CD8-positive, alpha-beta memory T cell (primary cell): ENCODE data around the gene DUSP14. TPM values are rescaled to one million over a fixed set of nuclear protein-coding genes. Genes with fewer than 3 reads are reported as not detected.

Experiments
- CTCF ChIA-PET: fragments of 350-600 bp; sonication (Branson Sonifier 250); formaldehyde crosslinking; loops from one replicate; lab custom pipeline; 2021; ENCODE audit warnings: antibody characterized with exemption; lab: Charles Lee
- POLR2A ChIA-PET: fragments of 350-600 bp; sonication (Branson Sonifier 250); formaldehyde crosslinking; loops from one replicate; lab custom pipeline; 2021; ENCODE audit warnings: antibody characterized with exemption; lab: Charles Lee
- DNase-seq, 5 donors: peaks; one replicate each; pipeline versions ENCODE4 v3.0.0 to v3.0.0-alpha.2; 2020 to 2022; ENCODE audit warnings: mixed read lengths in 1 of 5
- H3K27ac ChIP-seq: one replicate; pipeline ENCODE4 v1.7.0; 2013; ENCODE audit warnings: low read depth, mild to moderate bottlenecking, low read length, moderate library complexity
- H3K27me3 ChIP-seq: 2 replicates; pipeline ENCODE4 v1.7.0; 2013; ENCODE audit warnings: low read length, mild to moderate bottlenecking; ENCODE audit not compliant: insufficient read depth, poor library complexity, severe bottlenecking
- H3K36me3 ChIP-seq: 2 replicates; pipeline ENCODE4 v1.7.0; 2013; ENCODE audit warnings: mild to moderate bottlenecking, low read length, moderate library complexity; ENCODE audit not compliant: insufficient read depth
- H3K4me1 ChIP-seq: 2 replicates; pipeline ENCODE4 v1.7.0; 2013; ENCODE audit warnings: mild to moderate bottlenecking, low read length, moderate library complexity; ENCODE audit not compliant: insufficient read depth
- H3K4me3 ChIP-seq: 2 replicates; pipeline ENCODE4 v1.7.0; 2013; ENCODE audit warnings: mild to moderate bottlenecking, low read length
- H3K9me3 ChIP-seq: 2 replicates; pipeline ENCODE4 v1.7.0; 2013; ENCODE audit warnings: mild to moderate bottlenecking, low read length
- H3K27ac Mint-ChIP-seq, 8 donors: one replicate each; pipeline ENCODE4 v1.8.0; 2020 to 2021; ENCODE audit warnings: mixed read lengths in 8 of 8, mild to moderate bottlenecking in 6 of 8, inconsistent platforms in 3 of 8, moderate library complexity in 3 of 8
- H3K27me3 Mint-ChIP-seq, 2 donors: one replicate each; pipeline ENCODE4 v1.8.0; 2020 to 2021; ENCODE audit warnings: mixed read lengths in 2 of 2, mild to moderate bottlenecking in 1 of 2, moderate library complexity in 1 of 2
- H3K36me3 Mint-ChIP-seq, 3 donors: one replicate each; pipeline ENCODE4 v1.8.0; 2020 to 2021; ENCODE audit warnings: mixed read lengths in 3 of 3, inconsistent platforms in 1 of 3, mild to moderate bottlenecking in 1 of 3
- H3K4me1 Mint-ChIP-seq, 3 donors: one replicate each; pipeline ENCODE4 v1.8.0; 2020 to 2021; ENCODE audit warnings: mixed read lengths in 3 of 3, inconsistent platforms in 1 of 3, mild to moderate bottlenecking in 1 of 3
- H3K4me3 Mint-ChIP-seq, 7 donors: one replicate each; pipeline ENCODE4 v1.8.0; 2020 to 2021; ENCODE audit warnings: mixed read lengths in 7 of 7, mild to moderate bottlenecking in 6 of 7, moderate library complexity in 4 of 7, inconsistent platforms in 2 of 7
- H3K9me3 Mint-ChIP-seq, 5 donors: one replicate each; pipeline ENCODE4 v1.8.0; 2020 to 2022; ENCODE audit warnings: mixed read lengths in 5 of 5, mild to moderate bottlenecking in 3 of 5, moderate library complexity in 2 of 5, inconsistent platforms in 1 of 5
- polyA plus RNA-seq: library from polyadenylated mRNA; unstranded; fragments of 300-500 nt; fragmentation: Illumina TruSeq; gene quantifications from one replicate; pipeline ENCODE4 v1.2.3, GENCODE V29; 2021
- total RNA-seq, 2 experiments: library from RNA; stranded (reverse); gene quantifications; one replicate each; pipeline ENCODE4 v1.2.3, GENCODE V29; 2021

DUSP14 gene
- total and polyA plus RNA-seq, 3 experiments from 2014 or later: 18.7 to 19.0 (median 18.9) TPM

DNA sequence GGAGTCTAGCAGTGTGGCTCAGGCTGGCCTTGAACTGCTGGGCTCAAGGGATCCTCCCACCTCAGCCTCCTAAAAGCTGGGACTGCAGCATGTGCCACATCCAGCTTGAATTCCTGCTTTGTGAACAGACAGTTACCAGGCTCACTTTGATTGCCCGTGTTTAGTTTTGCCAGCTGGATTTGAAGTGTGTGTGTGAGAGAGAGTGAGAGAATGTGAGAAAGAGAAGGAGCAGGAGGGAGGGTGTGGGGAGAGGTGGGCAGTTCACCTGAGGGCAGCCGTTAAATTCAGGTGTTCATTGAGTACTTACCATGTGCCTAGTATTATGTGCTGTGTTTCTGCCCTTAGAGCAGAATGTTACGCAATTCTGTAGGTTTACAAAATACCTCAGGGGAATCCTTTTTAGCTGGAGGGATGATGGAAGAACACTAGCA lies 4.7 kb downstream of the DUSP14 start:
- no peak overlapping the region for H3K4me3 ChIP-seq
- no peak overlapping the region for H3K27ac ChIP-seq
- H3K4me1 Mint-ChIP-seq: peaks cover 13 to 28% (median 20%) of the 10 kb centered on the region in 3 donors
- ChIA-PET CTCF (no interaction called here), POLR2A (interaction anchor here (0.7 kb wide), 1 partner anchor 18 kb away, joined by 3 read pairs; no protein-coding TSS in a partner anchor)
- H3K9me3 ChIP-seq: no peaks in the 10 kb centered on the region
- no peaks in the 10 kb centered on the region for H3K27me3 ChIP-seq
- no peaks in the 10 kb centered on the region for H3K36me3 ChIP-seq
- H3K4me1 ChIP-seq: peaks cover 10% of the 10 kb centered on the region
- no peaks in the 10 kb centered on the region for H3K9me3 Mint-ChIP-seq
- peak overlapping the region in 1 of 8 donors; percentile 55 for H3K27ac Mint-ChIP-seq
- no peak overlapping the region for H3K4me3 Mint-ChIP-seq
- H3K36me3 Mint-ChIP-seq: peaks cover 0 to 4% (median 0%) of the 10 kb centered on the region in 3 donors
- no peaks in the 10 kb centered on the region for H3K27me3 Mint-ChIP-seq
- DNase-seq: no peak

DNA sequence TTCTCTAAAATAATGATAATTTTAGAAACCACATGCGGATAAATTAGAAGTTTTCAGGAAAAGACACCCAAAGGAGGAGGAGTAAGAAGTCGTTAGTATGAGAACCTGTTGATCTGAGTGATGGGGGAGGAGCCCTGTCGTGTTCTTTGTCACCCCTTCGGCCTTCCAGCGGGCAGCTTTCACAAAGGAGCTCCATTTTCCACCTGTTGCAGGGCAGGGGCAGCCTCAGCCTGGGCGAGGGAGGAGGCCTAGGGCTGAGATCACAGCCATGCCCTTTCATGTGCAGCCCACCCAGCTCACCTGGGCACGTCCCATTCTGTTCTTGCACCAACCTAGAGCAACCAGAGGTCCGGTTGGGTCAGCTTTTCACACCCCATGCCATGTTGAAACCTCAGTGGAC lies 5.3 kb downstream of the DUSP14 start:
- peaks cover 0 to 3% (median 0%) of the 10 kb centered on the region in 3 donors for H3K36me3 Mint-ChIP-seq
- H3K4me1 Mint-ChIP-seq: peaks cover 13 to 28% (median 20%) of the 10 kb centered on the region in 3 donors
- CTCF ChIA-PET: no interaction called here
- POLR2A ChIA-PET: no interaction called here
- no peak overlapping the region for H3K27ac Mint-ChIP-seq
- H3K4me1 ChIP-seq: peaks cover 10% of the 10 kb centered on the region
- no peaks in the 10 kb centered on the region for H3K9me3 Mint-ChIP-seq
- no peak for DNase-seq
- H3K36me3 ChIP-seq: no peaks in the 10 kb centered on the region
- H3K27ac ChIP-seq: no peak overlapping the region
- no peaks in the 10 kb centered on the region for H3K9me3 ChIP-seq
- H3K4me3 ChIP-seq: no peak overlapping the region
- H3K27me3 ChIP-seq: no peaks in the 10 kb centered on the region
- no peaks in the 10 kb centered on the region for H3K27me3 Mint-ChIP-seq
- H3K4me3 Mint-ChIP-seq: no peak overlapping the region

DNA sequence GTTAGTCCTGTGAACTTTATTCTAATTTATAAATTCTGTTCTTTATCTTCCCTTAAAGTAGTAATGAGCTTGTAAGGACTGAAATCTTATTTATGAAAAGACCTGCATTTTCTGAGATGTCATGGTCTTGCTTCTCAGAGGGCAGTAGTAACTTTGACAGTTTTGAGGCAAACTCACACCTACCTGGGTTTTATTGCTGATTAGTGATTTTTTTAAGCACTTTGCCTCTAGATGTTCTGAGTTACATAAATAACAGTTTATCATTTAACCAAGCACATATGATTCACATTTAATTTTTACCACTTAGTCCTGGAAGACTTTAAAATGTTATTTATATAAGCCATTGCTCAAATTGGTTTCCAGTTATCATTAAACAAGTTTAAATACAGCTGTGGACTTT lies 10.7 kb downstream of the DUSP14 start:
- DNase-seq: no peak
- ChIA-PET POLR2A (no interaction called here), CTCF (no interaction called here)
- Histone ChIP-seq H3K4me3 (no peak overlapping the region), H3K27me3 (no peaks in the 10 kb centered on the region), H3K9me3 (no peaks in the 10 kb centered on the region), H3K4me1 (no peaks in the 10 kb centered on the region), H3K27ac (no peak overlapping the region), H3K36me3 (no peaks in the 10 kb centered on the region)
- Mint-ChIP-seq H3K4me3 (no peak overlapping the region), H3K27ac (peak overlapping the region in 1 of 8 donors; percentile 61), H3K9me3 (no peaks in the 10 kb centered on the region), H3K4me1 (peaks cover 0 to 2% (median 0%) of the 10 kb centered on the region in 3 donors), H3K27me3 (no peaks in the 10 kb centered on the region), H3K36me3 (no peaks in the 10 kb centered on the region)

DNA sequence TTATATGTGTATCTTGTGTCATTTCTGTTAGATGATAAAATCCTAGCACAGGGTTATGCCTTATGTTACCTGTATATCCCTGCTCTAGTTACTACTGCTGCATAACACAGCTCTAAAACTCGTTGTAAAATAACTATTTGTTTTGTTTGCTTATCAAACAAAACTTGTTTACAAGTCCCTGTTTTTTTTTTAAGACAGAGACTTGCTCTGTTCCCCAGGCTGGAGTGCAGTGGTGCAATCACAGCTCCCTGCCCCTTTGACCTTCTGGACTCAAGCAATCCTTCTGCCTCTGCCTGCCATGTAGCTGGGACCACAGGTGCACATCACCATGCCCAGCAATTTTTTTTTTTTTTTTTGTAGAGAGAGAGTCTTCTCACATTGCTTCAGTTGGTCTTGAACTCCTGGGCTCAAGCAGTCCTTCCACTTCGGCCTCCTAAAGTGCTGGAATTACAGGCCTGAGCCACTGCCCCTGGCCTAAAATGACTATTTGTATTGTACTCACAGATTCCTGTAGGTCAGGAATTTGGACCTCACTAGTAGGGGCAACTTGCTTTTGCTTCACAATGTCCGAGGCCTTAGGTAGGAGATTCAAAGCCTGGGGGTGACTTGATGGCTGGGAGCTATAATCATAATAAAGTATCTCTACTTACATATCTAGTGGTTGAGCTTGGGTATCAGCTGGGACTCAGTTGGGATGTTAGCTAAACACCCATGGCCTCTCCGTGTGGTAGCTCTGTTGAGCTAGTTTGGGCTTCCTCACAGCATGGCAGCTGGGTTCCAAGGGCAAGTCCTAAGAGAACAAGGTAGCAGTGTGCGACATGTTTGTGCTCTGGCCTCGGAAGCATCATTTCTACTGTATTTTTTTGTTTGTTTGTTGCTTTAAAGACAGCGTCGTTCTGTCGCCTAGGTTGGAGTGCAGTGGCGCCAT lies 12.6 kb downstream of the DUSP14 start:
- ChIA-PET POLR2A (no interaction called here), CTCF (no interaction called here)
- Mint-ChIP-seq H3K27ac (no peak overlapping the region), H3K4me1 (peaks cover 0 to 8% (median 7%) of the 10 kb centered on the region in 3 donors), H3K4me3 (no peak overlapping the region), H3K9me3 (no peaks in the 10 kb centered on the region), H3K36me3 (no peaks in the 10 kb centered on the region), H3K27me3 (no peaks in the 10 kb centered on the region)
- no peaks in the 10 kb centered on the region for H3K9me3 ChIP-seq
- no peak overlapping the region for H3K4me3 ChIP-seq
- no peaks in the 10 kb centered on the region for H3K4me1 ChIP-seq
- no peak overlapping the region for H3K27ac ChIP-seq
- no peaks in the 10 kb centered on the region for H3K27me3 ChIP-seq
- no peak for DNase-seq
- no peaks in the 10 kb centered on the region for H3K36me3 ChIP-seq

DNA sequence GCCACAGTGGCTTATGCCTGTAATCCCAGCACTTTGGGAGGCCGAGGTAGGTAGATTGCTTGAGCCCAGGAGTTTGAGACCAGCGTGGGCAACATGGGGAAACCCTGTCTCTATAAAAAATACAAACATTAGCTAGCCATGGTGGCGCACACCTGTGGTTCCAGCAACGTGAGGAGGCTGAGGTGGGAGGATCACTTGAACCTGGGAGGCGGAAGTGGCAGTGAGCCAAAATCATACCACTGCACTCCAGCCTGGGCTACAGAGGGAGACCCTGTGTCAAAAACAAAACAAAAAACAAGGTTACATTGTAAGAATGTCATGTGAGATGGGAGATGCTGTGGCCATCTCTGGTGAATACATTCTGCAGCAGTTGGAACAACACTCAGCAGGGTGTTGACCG lies 13.5 kb downstream of the DUSP14 start:
- Histone ChIP-seq H3K27me3 (no peaks in the 10 kb centered on the region), H3K27ac (no peak overlapping the region), H3K9me3 (no peaks in the 10 kb centered on the region), H3K36me3 (no peaks in the 10 kb centered on the region), H3K4me3 (no peak overlapping the region), H3K4me1 (no peaks in the 10 kb centered on the region)
- ChIA-PET POLR2A (no interaction called here), CTCF (no interaction called here)
- Mint-ChIP-seq H3K27me3 (no peaks in the 10 kb centered on the region), H3K4me3 (no peak overlapping the region), H3K27ac (no peak overlapping the region), H3K9me3 (no peaks in the 10 kb centered on the region), H3K4me1 (peaks cover 0 to 8% (median 7%) of the 10 kb centered on the region in 3 donors), H3K36me3 (no peaks in the 10 kb centered on the region)
- DNase-seq: no peak

DNA sequence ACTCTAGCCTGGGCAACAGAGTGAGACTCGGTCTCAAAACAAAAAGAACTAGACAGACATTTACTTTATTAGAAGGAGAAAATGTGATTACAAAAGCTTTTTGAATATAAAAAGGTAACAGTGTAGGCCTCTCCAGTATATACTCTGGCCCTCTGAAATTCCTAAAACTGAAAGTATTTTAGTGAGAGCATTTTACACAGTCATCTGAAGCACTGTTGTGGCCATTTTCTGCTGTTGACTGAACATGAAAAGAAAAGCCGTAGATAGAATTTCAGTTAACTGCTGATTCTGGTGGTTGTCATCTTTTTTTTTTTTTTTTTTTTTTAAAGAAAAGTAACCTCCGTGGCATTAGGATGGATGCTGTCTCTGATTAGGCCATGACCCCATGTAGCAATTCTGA lies 15.6 kb downstream of the DUSP14 start:
- POLR2A ChIA-PET: no interaction called here
- Mint-ChIP-seq H3K27ac (no peak overlapping the region), H3K4me3 (peak overlapping the region in 1 of 7 donors; percentile 51), H3K36me3 (no peaks in the 10 kb centered on the region), H3K9me3 (no peaks in the 10 kb centered on the region), H3K4me1 (peaks cover 6 to 11% (median 8%) of the 10 kb centered on the region in 3 donors), H3K27me3 (no peaks in the 10 kb centered on the region)
- H3K9me3 ChIP-seq: no peaks in the 10 kb centered on the region
- H3K36me3 ChIP-seq: no peaks in the 10 kb centered on the region
- H3K27ac ChIP-seq: no peak overlapping the region
- H3K27me3 ChIP-seq: no peaks in the 10 kb centered on the region
- H3K4me3 ChIP-seq: no peak overlapping the region
- H3K4me1 ChIP-seq: no peaks in the 10 kb centered on the region
- DNase-seq: no peak
- CTCF ChIA-PET: interaction anchor here (0.8 kb wide), 1 partner anchor 141 kb away, joined by 3 read pairs; no protein-coding TSS in a partner anchor

DNA sequence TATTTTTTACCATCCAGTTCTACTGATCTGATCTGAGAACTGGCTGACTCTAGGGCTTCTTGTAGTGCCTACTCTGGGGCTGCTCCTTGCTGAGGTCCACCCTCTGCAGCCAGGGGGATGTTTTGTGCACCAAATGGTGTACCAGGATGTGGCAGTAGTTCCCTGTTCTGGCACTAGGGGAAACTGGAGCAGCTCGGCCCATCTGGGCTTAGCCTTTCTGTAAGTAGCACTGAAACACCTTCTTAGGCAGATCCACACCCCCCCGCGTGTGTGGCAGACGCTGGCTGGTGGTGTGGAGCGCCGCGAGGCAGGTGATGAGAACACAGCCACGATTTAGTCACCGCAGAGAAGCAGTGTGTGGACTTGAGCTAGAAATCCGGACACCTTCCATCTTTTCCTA lies 17.0 kb downstream of the DUSP14 start:
- Histone ChIP-seq H3K36me3 (no peaks in the 10 kb centered on the region), H3K4me1 (no peaks in the 10 kb centered on the region), H3K27ac (no peak overlapping the region), H3K4me3 (no peak overlapping the region), H3K27me3 (no peaks in the 10 kb centered on the region), H3K9me3 (no peaks in the 10 kb centered on the region)
- POLR2A ChIA-PET: no interaction called here
- Mint-ChIP-seq H3K9me3 (no peaks in the 10 kb centered on the region), H3K4me3 (no peak overlapping the region), H3K27me3 (no peaks in the 10 kb centered on the region), H3K4me1 (peaks cover 13 to 17% (median 14%) of the 10 kb centered on the region in 3 donors), H3K36me3 (no peaks in the 10 kb centered on the region), H3K27ac (no peak overlapping the region)
- no peak for DNase-seq
- CTCF ChIA-PET: no interaction called here

DNA sequence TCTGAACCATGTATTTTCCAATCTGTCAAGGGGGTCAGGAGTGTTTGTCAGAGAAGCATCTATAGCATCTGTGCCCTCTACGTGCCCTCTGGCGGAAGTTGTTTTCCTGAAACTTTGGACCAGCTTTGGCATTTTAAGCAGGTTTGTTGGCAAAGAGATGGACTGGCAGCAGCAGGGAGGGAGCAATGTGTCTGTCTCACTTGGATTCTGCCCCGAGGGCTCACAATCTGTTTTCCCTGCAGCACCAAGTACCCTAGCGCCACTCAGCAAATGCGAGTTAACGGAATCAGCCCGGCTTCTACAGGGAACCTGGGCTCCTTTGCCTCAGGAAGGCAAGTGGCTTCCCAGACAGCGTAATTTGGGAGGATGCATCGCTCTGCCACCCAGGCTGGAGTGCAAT lies 17.4 kb downstream of the DUSP14 start:
- Histone ChIP-seq H3K36me3 (no peaks in the 10 kb centered on the region), H3K9me3 (no peaks in the 10 kb centered on the region), H3K27ac (no peak overlapping the region), H3K4me3 (no peak overlapping the region), H3K27me3 (no peaks in the 10 kb centered on the region), H3K4me1 (no peaks in the 10 kb centered on the region)
- CTCF ChIA-PET: interaction anchor here (1.4 kb wide), 1 partner anchor 19 kb away, joined by 3 read pairs; no protein-coding TSS in a partner anchor
- Mint-ChIP-seq H3K4me3 (no peak overlapping the region), H3K4me1 (peaks cover 14 to 19% (median 15%) of the 10 kb centered on the region in 3 donors), H3K27me3 (no peaks in the 10 kb centered on the region), H3K36me3 (peaks cover 0 to 3% (median 0%) of the 10 kb centered on the region in 3 donors), H3K27ac (no peak overlapping the region), H3K9me3 (no peaks in the 10 kb centered on the region)
- DNase-seq: no peak
- POLR2A ChIA-PET: no interaction called here
